ENCODE results near the gene TNFAIP8L3. TPM values are rescaled to one million over a fixed set of nuclear protein-coding genes. Genes with fewer than 3 reads are reported as not detected.

The TNFAIP8L3 gene
- total RNA-seq, 1 donor from 2014 or later: 6.5 TPM

GRCh38 chr15:51075826-51076523, 18.7 kb downstream of the TNFAIP8L3 start:
- intact Hi-C loops (cut with DNase I): no loop called here
- DNase-seq (no peak), ATAC-seq (ENCODE audit: poor library complexity) (no peak)

DNA sequence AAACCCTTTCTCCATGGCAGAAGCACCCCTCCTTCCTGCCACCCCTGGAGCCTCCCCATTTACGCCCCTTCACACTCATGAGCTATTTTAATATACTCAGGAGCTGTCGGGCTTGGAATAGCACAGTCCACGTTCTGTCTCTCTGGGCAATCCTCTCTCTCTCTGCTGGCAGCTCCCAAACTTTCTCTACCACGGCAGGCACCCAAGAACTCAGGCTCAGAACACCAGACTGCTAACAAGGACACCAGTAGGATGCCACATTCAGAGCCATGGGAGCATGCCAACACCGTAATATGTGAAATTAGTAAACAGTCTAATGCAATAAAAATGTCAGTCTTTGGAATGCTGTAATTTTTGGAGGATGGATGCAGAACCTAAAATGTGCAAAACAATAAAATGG, 19.3 kb downstream of the TNFAIP8L3 start:
- DNase-seq (peak; percentile 57), ATAC-seq (ENCODE audit: poor library complexity) (peak; percentile 86)
- intact Hi-C loops (cut with DNase I): no loop called here

GRCh38 chr15:51074926-51075325, 19.8 kb downstream of the TNFAIP8L3 start:
- DNase-seq (no peak), ATAC-seq (ENCODE audit: poor library complexity) (peak; percentile 18)
- intact Hi-C loops (cut with DNase I): no loop called here

DNA sequence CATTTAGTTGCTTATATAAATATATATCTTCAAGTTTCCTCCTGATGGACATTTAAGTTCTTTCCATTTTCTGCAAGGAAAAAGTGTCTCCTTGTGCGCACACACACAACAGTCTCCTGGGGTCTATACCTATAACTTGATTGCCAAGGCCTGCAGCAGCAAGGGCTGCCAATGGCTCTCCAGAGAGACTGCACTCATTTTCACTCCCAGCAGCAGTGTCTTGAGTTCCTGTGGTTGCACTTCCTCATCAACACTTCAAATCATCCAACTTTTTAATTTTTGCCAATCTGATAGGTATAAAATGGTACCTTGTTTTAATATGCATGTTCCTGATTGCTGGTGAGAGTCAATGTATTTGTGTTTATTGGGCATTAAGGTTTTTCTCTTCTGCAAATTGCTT, 23.1 kb downstream of the TNFAIP8L3 start:
- DNase-seq (no peak), ATAC-seq (ENCODE audit: poor library complexity) (no peak)
- intact Hi-C loops (cut with DNase I): no loop called here

- DNase-seq: no peak
- ATAC-seq (ENCODE audit: poor library complexity): no peak
- intact Hi-C loops (cut with DNase I): no loop called here
Observed at GRCh38 chr15:51069983-51070382, 24.7 kb downstream of the TNFAIP8L3 start.

DNA sequence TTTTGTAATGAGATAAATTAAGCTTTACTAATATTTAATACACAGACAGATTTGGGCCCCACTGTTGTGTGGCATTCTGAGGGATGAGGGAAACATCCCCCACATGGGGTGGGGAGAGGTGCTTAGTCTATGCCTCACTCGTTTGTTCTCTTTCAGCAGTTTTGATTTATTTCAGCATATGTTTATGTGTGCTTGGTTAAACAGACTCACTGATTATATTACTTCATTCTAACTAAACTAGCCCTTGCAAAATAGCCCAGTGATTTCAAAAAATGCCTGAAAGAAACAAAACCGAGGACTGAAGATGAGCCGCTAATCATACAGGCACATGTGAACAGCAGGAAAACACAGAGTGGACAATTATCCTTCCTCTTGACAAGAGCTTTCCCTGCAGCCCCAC, 27.2 kb downstream of the TNFAIP8L3 start:
- DNase-seq: no peak
- intact Hi-C loops (cut with DNase I): no loop called here
- ATAC-seq (ENCODE audit: poor library complexity): no peak

DNA sequence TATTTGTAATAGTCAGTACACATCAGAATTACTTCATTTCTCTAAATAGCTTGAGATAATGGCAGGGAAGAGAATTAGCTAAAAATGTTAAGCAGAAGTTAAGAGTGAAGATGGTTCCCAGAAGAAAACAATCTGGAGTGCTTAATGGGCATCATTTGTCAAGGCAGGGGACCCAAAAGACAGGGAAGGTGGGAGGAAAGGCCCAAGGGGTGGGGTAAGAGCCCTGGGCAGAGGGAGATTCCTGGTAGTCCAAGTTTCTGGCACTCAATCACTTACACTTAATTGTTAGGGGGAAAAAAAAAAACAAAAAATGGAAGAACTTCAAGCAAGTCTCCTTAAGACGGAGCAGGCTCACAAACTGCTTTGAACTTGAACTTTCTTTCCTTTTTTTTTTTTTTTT, 28.9 kb downstream of the TNFAIP8L3 start:
- DNase-seq (no peak), ATAC-seq (ENCODE audit: poor library complexity) (no peak)
- intact Hi-C loops (cut with DNase I): no loop called here

- ATAC-seq (ENCODE audit: poor library complexity) (no peak), DNase-seq (no peak)
- intact Hi-C loops (cut with DNase I): no loop called here
Observed at GRCh38 chr15:51065261-51065660, 29.4 kb downstream of the TNFAIP8L3 start.

- no peak for ATAC-seq (ENCODE audit: poor library complexity)
- intact Hi-C loops (cut with DNase I): no loop called here
- no peak for DNase-seq
Observed at GRCh38 chr15:51062736-51063135, 32.0 kb downstream of the TNFAIP8L3 start.

DNA sequence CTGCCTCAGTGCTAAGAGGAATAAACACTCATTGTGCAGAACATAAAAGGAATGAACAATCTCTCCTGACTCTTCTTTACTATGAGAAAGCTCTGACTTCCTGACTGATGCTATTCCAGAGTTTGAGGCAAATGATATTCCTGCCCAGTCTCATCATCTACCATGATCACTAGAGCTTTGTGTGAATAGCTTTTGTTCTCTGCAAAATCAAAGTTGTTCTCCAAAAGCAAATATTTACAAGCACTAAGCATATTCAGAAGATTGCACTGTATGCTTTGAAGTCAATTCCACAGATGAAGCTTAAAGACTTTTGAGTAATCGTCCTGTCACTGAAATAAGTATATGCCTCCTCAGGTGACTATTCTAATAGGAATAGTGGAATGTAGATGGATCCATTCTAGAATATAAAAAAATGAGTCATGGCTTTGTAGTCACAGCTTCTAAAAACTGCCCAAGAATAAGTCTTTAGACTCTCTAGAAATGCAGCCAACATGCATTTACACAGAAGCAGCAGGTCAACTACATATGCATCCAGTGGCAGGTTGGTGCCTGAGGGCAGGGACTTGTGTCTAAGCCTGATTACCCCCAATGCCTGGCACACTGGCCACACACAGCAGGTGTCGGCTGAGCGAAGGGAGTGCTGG, 34.6 kb downstream of the TNFAIP8L3 start:
- ATAC-seq (ENCODE audit: poor library complexity): no peak
- intact Hi-C loops (cut with DNase I): no loop called here

GRCh38 chr15:51054535-51054934, 40.2 kb downstream of the TNFAIP8L3 start:
- no peak for DNase-seq
- intact Hi-C loops (cut with DNase I): no loop called here
- ATAC-seq (ENCODE audit: poor library complexity): no peak

More for the DNA sequence above, 34.6 kb downstream of the TNFAIP8L3 start:
- no peak for DNase-seq

GRCh38 chr15:51053571-51053970, 41.1 kb downstream of the TNFAIP8L3 start:
- ATAC-seq (ENCODE audit: poor library complexity): no peak
- intact Hi-C loops (cut with DNase I): no loop called here
- DNase-seq: no peak

GRCh38 chr15:51051776-51052175, 42.9 kb downstream of the TNFAIP8L3 start:
- ATAC-seq (ENCODE audit: poor library complexity): peak; percentile 79
- DNase-seq: peak; percentile 82
- intact Hi-C loops (cut with DNase I): no loop called here

DNA sequence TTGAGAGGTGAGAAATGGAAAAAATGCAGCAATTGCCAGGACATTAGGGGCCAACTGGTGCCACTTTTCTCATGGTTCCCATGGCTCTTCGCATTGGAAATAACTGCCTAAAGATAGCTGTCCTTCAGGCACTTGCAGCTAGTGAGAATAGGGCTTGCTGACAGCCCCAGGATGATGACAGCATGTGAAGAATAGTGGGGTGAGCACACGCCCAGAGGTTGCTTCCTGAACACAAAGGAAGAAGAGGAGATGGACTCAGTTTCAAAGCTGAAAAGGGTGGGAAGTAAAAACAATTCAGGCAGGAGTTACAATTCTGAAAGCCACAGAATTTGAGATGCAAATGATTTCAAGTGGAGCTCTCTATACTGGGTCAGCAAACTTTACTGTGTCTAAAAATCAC, 45.6 kb downstream of the TNFAIP8L3 start:
- intact Hi-C loops (cut with DNase I): no loop called here
- no peak for ATAC-seq (ENCODE audit: poor library complexity)
- DNase-seq: no peak

DNA sequence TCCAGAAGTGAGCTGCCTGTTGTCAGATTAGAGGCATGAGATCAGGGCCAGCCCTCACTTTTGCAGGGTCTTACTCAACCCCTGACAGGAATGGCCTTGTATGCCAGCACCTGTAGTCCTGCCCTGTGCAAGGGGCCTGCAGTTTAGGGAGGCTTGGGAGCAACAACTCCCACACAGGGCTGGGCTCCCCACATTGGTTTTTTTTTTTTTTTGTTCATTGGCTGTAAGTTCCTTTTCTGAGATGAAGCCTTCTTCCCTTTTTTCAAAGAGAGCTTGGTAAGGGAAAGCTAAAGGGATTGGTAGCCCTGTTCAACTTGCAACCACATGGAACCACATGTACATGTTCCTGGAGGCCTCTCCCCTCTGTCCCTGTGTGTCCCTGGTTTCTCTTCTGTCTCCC, 46.4 kb downstream of the TNFAIP8L3 start:
- intact Hi-C loops (cut with DNase I): no loop called here
- DNase-seq (no peak), ATAC-seq (ENCODE audit: poor library complexity) (no peak)

DNA sequence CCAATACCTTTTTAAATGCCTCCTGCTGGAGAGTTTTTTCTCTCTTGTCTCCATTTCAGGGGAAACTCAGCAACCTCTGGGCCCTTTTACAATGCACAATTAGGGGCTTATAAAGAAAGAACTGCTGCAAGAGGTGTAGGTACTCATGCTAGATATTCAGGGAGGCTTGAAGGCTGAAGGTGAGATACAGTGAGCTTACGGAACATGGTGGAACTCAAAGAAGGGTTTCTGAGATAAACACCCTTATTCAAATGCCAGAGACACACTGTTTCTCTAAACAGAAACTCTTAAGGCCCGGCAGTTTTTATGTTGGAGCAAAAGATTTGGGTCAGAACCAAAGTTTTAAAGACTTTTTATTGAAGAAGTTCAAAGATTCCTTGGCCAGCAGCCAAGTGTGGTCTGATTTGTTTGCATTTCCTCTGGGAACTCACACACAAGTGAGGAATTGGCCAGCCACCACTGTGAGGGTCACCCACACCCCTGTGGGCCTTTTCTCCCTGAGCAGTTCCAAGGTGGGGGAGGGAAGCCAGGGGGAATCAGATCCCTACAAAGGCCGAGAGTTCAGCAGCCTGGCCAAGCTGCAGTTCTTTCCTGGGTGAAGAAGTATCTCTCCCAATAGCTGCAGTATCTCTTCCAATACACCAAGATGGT, 47.8 kb downstream of the TNFAIP8L3 start:
- ATAC-seq (ENCODE audit: poor library complexity): no peak
- DNase-seq: no peak
- intact Hi-C loops (cut with DNase I): no loop called here

DNA sequence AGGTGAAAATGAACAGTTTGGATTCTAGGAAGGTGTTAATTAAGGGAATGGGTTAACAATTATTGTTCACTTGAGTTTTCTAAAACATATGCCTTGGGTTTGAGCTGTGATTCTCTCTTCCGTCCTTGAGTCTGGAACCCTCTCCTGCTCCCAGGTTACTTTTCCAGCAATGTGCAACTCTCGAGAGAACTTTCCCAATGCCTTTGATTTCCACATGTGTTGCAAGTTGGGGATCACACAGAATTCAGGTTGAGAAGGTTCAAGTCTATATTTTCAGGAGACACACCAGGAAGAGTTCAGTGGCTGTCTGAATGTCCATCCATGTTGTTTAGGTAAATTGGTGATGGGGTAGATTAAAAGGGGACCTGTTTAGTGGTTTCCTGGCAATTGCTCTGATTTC, 48.7 kb downstream of the TNFAIP8L3 start:
- ATAC-seq (ENCODE audit: poor library complexity) (no peak), DNase-seq (no peak)
- intact Hi-C loops (cut with DNase I): no loop called here

DNA sequence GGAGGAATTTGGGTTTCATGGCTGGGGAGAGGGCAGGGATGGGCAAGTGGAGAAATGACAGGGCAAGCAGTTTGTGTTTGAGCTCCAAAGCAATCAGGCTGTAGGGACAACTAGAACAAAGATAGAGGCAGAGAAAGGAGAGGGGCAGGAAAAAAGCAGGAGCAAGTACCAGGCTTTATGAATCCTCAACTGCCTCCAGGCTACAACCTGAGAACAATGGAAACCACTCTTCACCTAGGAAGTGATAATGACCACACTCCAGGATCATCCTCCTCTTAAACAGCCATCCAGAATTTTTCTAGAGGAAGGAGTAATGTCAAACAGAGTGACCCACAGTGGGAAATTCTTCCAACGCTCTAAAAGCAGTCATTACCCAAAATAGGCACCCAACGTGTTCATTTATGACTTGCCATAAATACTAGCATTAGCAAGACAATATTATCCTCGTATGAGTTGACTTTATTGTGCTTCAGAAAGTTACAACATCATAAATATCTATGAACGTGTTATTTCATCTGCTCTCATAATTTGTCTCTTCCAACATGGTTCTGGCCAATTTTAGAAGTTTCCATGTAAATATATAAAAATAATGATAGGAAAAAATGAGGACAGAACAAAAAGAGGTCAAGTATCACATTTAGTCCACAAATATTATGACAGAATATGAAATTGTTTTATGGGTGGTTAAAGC, 50.5 kb downstream of the TNFAIP8L3 start:
- intact Hi-C loops (cut with DNase I): no loop called here
- no peak for ATAC-seq (ENCODE audit: poor library complexity)
- DNase-seq: no peak

DNA sequence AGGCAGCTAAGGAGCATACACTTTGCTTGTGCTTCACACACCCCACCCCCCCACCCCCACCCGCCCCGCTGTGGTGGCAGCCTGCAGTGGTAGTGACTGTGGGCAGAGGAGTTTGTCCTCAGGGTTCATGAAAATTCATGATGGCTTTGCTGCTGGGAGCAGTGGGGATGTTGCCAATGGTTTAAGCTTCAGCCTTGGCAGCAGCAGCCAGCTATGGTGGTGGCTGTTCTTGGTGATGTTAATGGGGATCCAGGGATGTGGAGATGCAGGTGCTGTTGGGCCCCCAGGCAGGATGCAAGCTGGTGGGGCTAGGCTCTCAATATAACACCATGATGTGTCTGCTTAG, 55.8 kb downstream of the TNFAIP8L3 start:
- intact Hi-C loops (cut with DNase I): no loop called here
- ATAC-seq (ENCODE audit: poor library complexity): no peak
- DNase-seq: no peak

Measured in Right ventricle myocardium superior (tissue), 1 donor.